HG03064 (cell line): ENCODE results near the gene ASIC4.

Experiments
- ATAC-seq: cut with Tn5 transposase; IDR thresholded peaks from one replicate; pipeline ENCODE4 v1.9.1; 2021; ENCODE audit warnings: low read depth; ENCODE audit not compliant: unreplicated experiment

ASIC4 gene

GRCh38 chr2:219514196-219514761, at the start of gene ASIC4:
Gene ASIC4 (plus strand): TSS chr2:219514482. CDS start chr2:219514725, 243 bp downstream.
- ATAC-seq: no peak

GRCh38 chr2:219465659-219466561, 48.4 kb upstream of the ASIC4 start:
- ATAC-seq: no peak

- no peak for ATAC-seq
These were observed 47.2 kb upstream of the ASIC4 start for GRCh38 chr2:219466816-219467735.

- ATAC-seq: no peak
These were observed 46.6 kb upstream of the ASIC4 start for GRCh38 chr2:219467736-219468075.

- ATAC-seq: no peak
These were observed 45.7 kb upstream of the ASIC4 start for GRCh38 chr2:219468410-219469185.

GRCh38 chr2:219469186-219469724, 45.0 kb upstream of the ASIC4 start:
- ATAC-seq: no peak

- ATAC-seq: no peak
These were observed 43.9 kb upstream of the ASIC4 start for GRCh38 chr2:219470429-219470828.

- no peak for ATAC-seq
These were observed 42.6 kb upstream of the ASIC4 start for GRCh38 chr2:219471476-219472371.

- ATAC-seq: no peak
These were observed 41.6 kb upstream of the ASIC4 start for GRCh38 chr2:219472629-219473187.

- ATAC-seq: no peak
These were observed 40.8 kb upstream of the ASIC4 start for GRCh38 chr2:219473511-219473910.

GRCh38 chr2:219474285-219475060, 39.8 kb upstream of the ASIC4 start:
- ATAC-seq: no peak

GRCh38 chr2:219475278-219475677, 39.0 kb upstream of the ASIC4 start:
- ATAC-seq: no peak

GRCh38 chr2:219475697-219476651, 38.3 kb upstream of the ASIC4 start:
- ATAC-seq: no peak

GRCh38 chr2:219476652-219477151, 37.6 kb upstream of the ASIC4 start:
- no peak for ATAC-seq

- ATAC-seq: no peak
These were observed 37.1 kb upstream of the ASIC4 start for GRCh38 chr2:219477179-219477578.

- ATAC-seq: no peak
These were observed 36.5 kb upstream of the ASIC4 start for GRCh38 chr2:219477815-219478214.

- no peak for ATAC-seq
These were observed 35.4 kb upstream of the ASIC4 start for GRCh38 chr2:219478916-219479315.
